ENCODE data around the gene TRIM8.
A peak's percentile ranks its signal among the peaks of the same experiment; 100 is the strongest.
"Not testable (repeated sequence)": the region's sequence is repeated elsewhere in the genome, so short reads cannot be mapped to it uniquely, and the experiment has no call there.

The TRIM8 gene

GRCh38 chr10:102650655-102651454, 6.6 kb downstream of the TRIM8 start:
- no peak for DNase-seq

- DNase-seq, result no peak
These were observed 7.3 kb downstream of the TRIM8 start for GRCh38 chr10:102651455-102652169.

- no peak for DNase-seq
These were observed 8.1 kb downstream of the TRIM8 start for GRCh38 chr10:102652170-102652916.

- DNase-seq, result no peak
These were observed 8.8 kb downstream of the TRIM8 start for GRCh38 chr10:102653060-102653459.

- DNase-seq, result no peak
These were observed 10.3 kb downstream of the TRIM8 start for GRCh38 chr10:102654566-102654965.

GRCh38 chr10:102654969-102655368, 10.7 kb downstream of the TRIM8 start:
- DNase-seq, result no peak

- DNase-seq, result no peak
These were observed 11.7 kb downstream of the TRIM8 start for GRCh38 chr10:102656026-102656425.

- no peak for DNase-seq
These were observed 12.6 kb downstream of the TRIM8 start for GRCh38 chr10:102656791-102657371.

GRCh38 chr10:102657451-102657850, 13.2 kb downstream of the TRIM8 start:
- DNase-seq, result no peak

GRCh38 chr10:102657984-102658724, 13.9 kb downstream of the TRIM8 start:
- DNase-seq, result no peak

- no peak for DNase-seq
These were observed 14.5 kb downstream of the TRIM8 start for GRCh38 chr10:102658802-102659201.

- peak; percentile 53 for DNase-seq
These were observed 16.8 kb downstream of the TRIM8 start for GRCh38 chr10:102660888-102661657.

GRCh38 chr10:102661658-102662028, 17.4 kb downstream of the TRIM8 start:
- DNase-seq, result no peak

- no peak for DNase-seq
These were observed 21.7 kb downstream of the TRIM8 start for GRCh38 chr10:102665904-102666509.

GRCh38 chr10:102667411-102667810, 23.1 kb downstream of the TRIM8 start:
- DNase-seq, result not testable (repeated sequence)

- no peak for DNase-seq
These were observed 24.2 kb downstream of the TRIM8 start for GRCh38 chr10:102668326-102669107.

GRCh38 chr10:102669206-102670064, 25.2 kb downstream of the TRIM8 start:
- DNase-seq, result no peak

GRCh38 chr10:102670065-102670670, 25.9 kb downstream of the TRIM8 start:
- DNase-seq, result no peak
